SK-N-MC (cell line): ENCODE results near the gene ADCY7.

Source experiments
- EZH2 ChIP-seq: fragments of 200-600 bp; sonication (generic); IDR thresholded peaks from one replicate; pipeline ENCODE4 v1.6.1; 2017; ENCODE audit warnings: antibody characterized with exemption
- FOXP2 ChIP-seq: optimal IDR thresholded peaks from 2 replicates; pipeline ENCODE3; 2011; ENCODE audit warnings: mild to moderate bottlenecking, moderate library complexity; ENCODE audit not compliant: insufficient read depth; ENCODE audit errors: extremely low read length, control extremely low read depth
- POLR2AphosphoS5 ChIP-seq: IDR thresholded peaks from 2 replicates; pipeline ENCODE4 v1.6.1; 2012; ENCODE audit warnings: mild to moderate bottlenecking, low read depth, low read length, borderline replicate concordance

DNA sequence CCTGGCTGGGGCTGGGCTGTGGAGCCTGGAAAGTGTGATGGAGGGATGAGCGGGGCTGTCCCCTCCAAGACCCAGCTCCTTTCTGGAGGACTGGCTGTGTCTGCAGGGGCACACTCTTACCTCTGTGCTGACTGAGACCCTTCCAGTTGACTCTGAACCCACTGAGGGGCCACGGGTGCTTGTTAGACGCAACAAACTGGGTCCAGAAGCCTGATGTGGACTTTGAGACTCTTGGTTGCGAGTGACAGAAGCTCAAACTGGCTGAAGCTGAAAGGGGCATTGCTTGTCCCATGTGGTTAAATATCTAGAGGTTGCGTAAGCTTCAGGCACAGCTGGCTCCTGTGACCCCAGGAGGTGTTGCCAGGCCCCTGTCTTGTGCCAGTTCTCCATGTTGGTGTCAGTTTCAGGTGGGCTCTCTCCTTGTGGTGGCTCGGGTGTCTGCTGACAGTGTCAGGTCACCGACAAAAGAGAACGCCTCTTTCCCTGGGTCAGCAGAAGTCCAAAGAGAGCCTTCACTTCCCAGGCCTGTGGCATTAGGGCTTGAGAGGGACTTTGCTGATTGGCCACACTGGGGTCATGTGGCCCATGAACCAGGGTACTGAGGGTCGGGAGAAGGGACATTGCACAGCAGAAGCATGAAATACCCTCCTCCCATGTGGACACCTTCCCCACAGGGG is 16.7 kb downstream of the ADCY7 start:
- TF ChIP-seq EZH2 = no peak
- no peak for TF ChIP-seq FOXP2
- no peak for TF ChIP-seq POLR2AphosphoS5
